Measurements from ENCODE around the gene SUSD2. TPM values are rescaled to one million over a fixed set of nuclear protein-coding genes. Genes with fewer than 3 reads are reported as not detected.

The SUSD2 gene
- total and polyA plus RNA-seq, 2 donors from 2014 or later, result 14.8 to 25.2 TPM

DNA sequence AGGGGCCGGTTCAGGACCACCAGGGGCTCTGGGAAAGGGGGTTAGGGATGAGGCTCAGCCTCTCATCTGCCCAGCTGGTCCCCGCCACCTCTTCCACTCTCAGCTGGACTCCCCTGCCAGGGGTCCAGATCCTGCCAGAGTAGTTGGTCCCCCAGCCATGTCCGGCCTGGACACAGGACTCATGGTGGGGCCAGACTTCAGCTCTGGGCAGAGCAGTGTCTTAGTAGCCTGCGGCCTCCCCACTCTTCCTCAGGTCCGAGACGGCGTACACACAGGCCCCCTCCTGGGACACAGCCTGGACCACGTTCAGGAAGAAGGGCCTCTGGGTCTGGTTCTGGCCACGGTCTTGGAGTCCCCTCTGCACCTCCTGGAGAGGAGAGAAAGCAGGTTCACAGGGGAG lies 38.5 kb downstream of the SUSD2 start:
- FAIRE-seq (no peak), DNase-seq (no peak)
- TF ChIP-seq, protein P1, sequence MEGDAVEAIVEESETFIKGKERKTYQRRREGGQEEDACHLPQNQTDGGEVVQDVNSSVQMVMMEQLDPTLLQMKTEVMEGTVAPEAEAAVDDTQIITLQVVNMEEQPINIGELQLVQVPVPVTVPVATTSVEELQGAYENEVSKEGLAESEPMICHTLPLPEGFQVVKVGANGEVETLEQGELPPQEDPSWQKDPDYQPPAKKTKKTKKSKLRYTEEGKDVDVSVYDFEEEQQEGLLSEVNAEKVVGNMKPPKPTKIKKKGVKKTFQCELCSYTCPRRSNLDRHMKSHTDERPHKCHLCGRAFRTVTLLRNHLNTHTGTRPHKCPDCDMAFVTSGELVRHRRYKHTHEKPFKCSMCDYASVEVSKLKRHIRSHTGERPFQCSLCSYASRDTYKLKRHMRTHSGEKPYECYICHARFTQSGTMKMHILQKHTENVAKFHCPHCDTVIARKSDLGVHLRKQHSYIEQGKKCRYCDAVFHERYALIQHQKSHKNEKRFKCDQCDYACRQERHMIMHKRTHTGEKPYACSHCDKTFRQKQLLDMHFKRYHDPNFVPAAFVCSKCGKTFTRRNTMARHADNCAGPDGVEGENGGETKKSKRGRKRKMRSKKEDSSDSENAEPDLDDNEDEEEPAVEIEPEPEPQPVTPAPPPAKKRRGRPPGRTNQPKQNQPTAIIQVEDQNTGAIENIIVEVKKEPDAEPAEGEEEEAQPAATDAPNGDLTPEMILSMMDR (IDR thresholded peaks at IDR 0.05; ENCODE audit: borderline replicate concordance, extremely low read depth, insufficient read depth), result no peak
- no peaks in the 10 kb centered on the region for H3K36me3 ChIP-seq (ENCODE audit: control insufficient read depth in 2 of 3, insufficient read depth in 3 of 3, low read length in 3 of 3)
- no peak overlapping the region for H3K27ac ChIP-seq (ENCODE audit: low read depth in 2 of 2, low read length in 2 of 2)
- peaks cover 0 to 3% (median 0%) of the 10 kb centered on the region in 3 donors for H3K9me3 ChIP-seq (ENCODE audit: control insufficient read depth in 2 of 3, insufficient read depth in 1 of 3, low read length in 3 of 3)
- H3K4me3 ChIP-seq (ENCODE audit: low read length in 3 of 3), result no peak overlapping the region
- no peaks in the 10 kb centered on the region for H3K4me1 ChIP-seq (ENCODE audit: control insufficient read depth in 2 of 3, insufficient read depth in 2 of 3, low read depth in 1 of 3, low read length in 3 of 3)
- intact Hi-C loops (cut with DNase I), result no loop called here
- no peaks in the 10 kb centered on the region for H3K27me3 ChIP-seq (ENCODE audit: control insufficient read depth, insufficient read depth, low read length)
- H3K9ac ChIP-seq (ENCODE audit: low read length in 3 of 3), result no peak overlapping the region

DNA sequence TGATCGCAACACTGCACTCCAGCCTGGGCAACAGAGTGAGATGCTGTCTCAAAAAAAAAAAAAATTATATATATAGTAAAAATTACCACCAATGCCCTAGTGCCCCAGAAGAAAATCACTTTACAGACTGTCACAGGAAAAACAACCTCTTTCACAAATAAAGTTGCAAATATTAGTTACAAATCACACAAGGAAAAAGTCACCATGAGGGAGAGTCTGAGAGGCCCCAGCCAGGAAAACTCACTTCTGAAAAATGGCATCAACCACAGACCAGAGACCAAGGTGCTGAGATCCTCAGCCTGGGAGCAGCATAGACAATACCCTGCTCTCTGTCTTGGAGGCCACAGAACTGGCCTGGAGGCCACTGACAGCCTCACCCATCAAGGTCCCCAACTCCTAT lies 43.2 kb downstream of the SUSD2 start:
- no peaks in the 10 kb centered on the region for H3K27me3 ChIP-seq (ENCODE audit: control insufficient read depth, insufficient read depth, low read length)
- no peaks in the 10 kb centered on the region for H3K4me1 ChIP-seq (ENCODE audit: control insufficient read depth in 2 of 3, insufficient read depth in 2 of 3, low read depth in 1 of 3, low read length in 3 of 3)
- intact Hi-C loops (cut with DNase I), result no loop called here
- peaks cover 0 to 3% (median 0%) of the 10 kb centered on the region in 3 donors for H3K36me3 ChIP-seq (ENCODE audit: control insufficient read depth in 2 of 3, insufficient read depth in 3 of 3, low read length in 3 of 3)
- DNase-seq, result no peak
- TF ChIP-seq, protein P1 (IDR thresholded peaks at IDR 0.05; ENCODE audit: borderline replicate concordance, extremely low read depth, insufficient read depth), result no peak
- FAIRE-seq, result no peak
- no peak overlapping the region for H3K4me3 ChIP-seq (ENCODE audit: low read length in 3 of 3)
- no peak overlapping the region for H3K27ac ChIP-seq (ENCODE audit: low read depth in 2 of 2, low read length in 2 of 2)
- no peak overlapping the region for H3K9ac ChIP-seq (ENCODE audit: low read length in 3 of 3)
- peaks cover 0 to 4% (median 0%) of the 10 kb centered on the region in 3 donors for H3K9me3 ChIP-seq (ENCODE audit: control insufficient read depth in 2 of 3, insufficient read depth in 1 of 3, low read length in 3 of 3)

DNA sequence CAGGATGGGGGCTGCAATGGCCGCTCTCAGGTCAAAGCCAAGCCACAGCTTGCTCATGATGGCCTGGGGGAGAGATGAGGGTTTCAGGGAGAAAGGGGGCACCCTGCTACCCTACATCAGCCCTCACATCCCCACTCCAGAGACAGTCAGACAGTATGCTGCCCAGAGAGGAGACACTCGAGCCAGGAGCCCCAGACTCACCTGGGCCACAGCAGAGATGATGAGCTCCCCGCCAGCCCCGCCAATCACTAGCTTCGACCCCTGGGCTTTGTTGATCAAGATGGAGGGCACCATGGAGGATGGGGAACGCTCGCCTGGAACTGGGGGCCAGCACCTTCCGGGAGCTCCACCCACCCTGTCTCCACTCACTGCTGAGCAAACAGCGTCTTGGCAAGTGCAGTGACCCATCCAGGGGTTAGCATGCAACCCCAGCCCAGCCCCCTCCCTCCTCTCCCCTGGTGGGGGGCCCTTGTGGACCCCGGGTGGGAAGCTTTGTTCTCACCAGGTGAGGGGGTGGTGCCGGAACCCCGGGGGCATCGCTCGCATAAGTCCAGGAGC lies 43.8 kb downstream of the SUSD2 start:
- no peaks in the 10 kb centered on the region for H3K4me1 ChIP-seq (ENCODE audit: control insufficient read depth in 2 of 3, insufficient read depth in 2 of 3, low read depth in 1 of 3, low read length in 3 of 3)
- H3K27me3 ChIP-seq (ENCODE audit: control insufficient read depth, insufficient read depth, low read length), result no peaks in the 10 kb centered on the region
- intact Hi-C loops (cut with DNase I), result no loop called here
- TF ChIP-seq, protein P1 (IDR thresholded peaks at IDR 0.05; ENCODE audit: borderline replicate concordance, extremely low read depth, insufficient read depth), result no peak
- H3K4me3 ChIP-seq (ENCODE audit: low read length in 3 of 3), result no peak overlapping the region
- no peak overlapping the region for H3K9ac ChIP-seq (ENCODE audit: low read length in 3 of 3)
- no peak overlapping the region for H3K27ac ChIP-seq (ENCODE audit: low read depth in 2 of 2, low read length in 2 of 2)
- DNase-seq (peak in 1 of 5 donors; percentile 64), FAIRE-seq (no peak)
- H3K9me3 ChIP-seq (ENCODE audit: control insufficient read depth in 2 of 3, insufficient read depth in 1 of 3, low read length in 3 of 3), result peaks cover 0 to 4% (median 0%) of the 10 kb centered on the region in 3 donors
- peaks cover 0 to 3% (median 0%) of the 10 kb centered on the region in 3 donors for H3K36me3 ChIP-seq (ENCODE audit: control insufficient read depth in 2 of 3, insufficient read depth in 3 of 3, low read length in 3 of 3)

DNA sequence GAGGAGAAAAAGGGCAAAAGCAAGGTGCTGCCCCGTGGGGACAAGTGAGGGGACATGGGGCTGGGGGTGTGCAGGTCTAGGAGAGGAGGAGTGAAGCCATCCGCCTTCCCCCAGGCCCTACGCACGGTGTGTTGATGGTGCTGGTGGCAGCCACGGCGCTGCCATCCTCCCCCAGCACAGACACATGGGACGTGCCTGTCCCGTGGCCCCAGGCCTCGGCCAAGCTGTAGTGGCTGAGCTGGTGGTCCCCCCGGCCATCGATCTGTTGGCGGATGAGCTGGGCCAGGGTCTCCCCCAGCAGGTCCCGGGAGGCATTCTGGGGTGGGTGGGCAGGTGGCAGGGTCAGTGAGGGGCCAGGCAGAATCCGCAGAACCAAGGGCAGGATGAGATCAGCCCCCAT lies 44.7 kb downstream of the SUSD2 start:
- H3K9ac ChIP-seq (ENCODE audit: low read length in 3 of 3), result no peak overlapping the region
- no peak overlapping the region for H3K4me3 ChIP-seq (ENCODE audit: low read length in 3 of 3)
- DNase-seq, result peak in 1 of 5 donors; percentile 65
- intact Hi-C loops (cut with DNase I), result no loop called here
- H3K9me3 ChIP-seq (ENCODE audit: control insufficient read depth in 2 of 3, insufficient read depth in 1 of 3, low read length in 3 of 3), result peaks cover 0 to 4% (median 0%) of the 10 kb centered on the region in 3 donors
- H3K4me1 ChIP-seq (ENCODE audit: control insufficient read depth in 2 of 3, insufficient read depth in 2 of 3, low read depth in 1 of 3, low read length in 3 of 3), result no peaks in the 10 kb centered on the region
- peaks cover 0 to 3% (median 0%) of the 10 kb centered on the region in 3 donors for H3K36me3 ChIP-seq (ENCODE audit: control insufficient read depth in 2 of 3, insufficient read depth in 3 of 3, low read length in 3 of 3)
- H3K27ac ChIP-seq (ENCODE audit: low read depth in 2 of 2, low read length in 2 of 2), result no peak overlapping the region
- TF ChIP-seq, protein P1 (IDR thresholded peaks at IDR 0.05; ENCODE audit: borderline replicate concordance, extremely low read depth, insufficient read depth), result no peak
- no peak for FAIRE-seq
- no peaks in the 10 kb centered on the region for H3K27me3 ChIP-seq (ENCODE audit: control insufficient read depth, insufficient read depth, low read length)

Data from kidney (tissue), 14 donors.